HG03460 (cell line): ENCODE data around the gene SLC44A3.
"Not testable (repeated sequence)": the region's sequence is repeated elsewhere in the genome, so short reads cannot be mapped to it uniquely, and the experiment has no call there.

Source experiments
- ATAC-seq: cut with Tn5 transposase; IDR thresholded peaks from one replicate; pipeline ENCODE4 v1.9.1; 2021; ENCODE audit not compliant: unreplicated experiment

SLC44A3 gene

GRCh38 chr1:94928293-94928939 lies 108.3 kb downstream of the SLC44A3 start:
- ATAC-seq = no peak

DNA sequence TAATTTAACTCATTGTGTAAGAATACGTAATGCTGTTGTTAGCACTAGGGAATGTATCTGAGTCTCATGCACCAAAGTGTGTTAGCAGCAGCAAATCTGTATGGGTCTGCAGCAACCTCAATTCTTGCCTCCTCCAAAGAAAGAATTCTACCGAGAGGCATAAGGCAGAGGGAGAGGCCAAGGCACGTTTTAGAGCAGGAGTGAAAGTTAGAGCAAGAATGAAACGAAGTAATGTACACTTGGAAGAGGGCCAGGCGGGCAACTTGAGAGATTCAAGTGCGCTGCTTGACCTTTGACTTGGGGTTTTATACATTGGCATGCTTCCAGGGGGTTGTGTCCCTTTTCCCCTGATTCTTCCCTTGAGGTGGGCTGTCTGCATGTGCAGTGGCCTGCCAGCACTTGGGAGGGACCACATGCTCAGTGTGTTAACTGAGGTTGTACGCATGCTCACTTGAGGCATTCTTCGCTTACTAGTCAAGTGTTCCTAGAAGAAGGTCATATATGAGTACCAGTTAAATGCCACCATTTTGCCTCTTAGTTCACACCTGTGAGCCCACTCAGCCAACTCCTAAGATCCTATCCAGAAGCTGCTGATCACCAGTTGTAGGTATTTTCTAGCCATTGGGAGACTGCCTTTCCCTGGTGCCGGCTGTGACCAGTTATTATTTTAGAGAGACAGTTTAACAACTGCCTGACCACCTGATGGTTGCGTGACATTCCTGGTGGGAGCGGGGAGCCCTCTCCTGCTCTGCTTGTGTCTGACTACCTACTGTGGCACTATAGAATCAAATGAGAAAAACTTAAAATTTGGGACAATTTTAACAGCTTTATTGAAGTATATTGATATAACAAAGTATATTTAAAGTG lies 109.4 kb downstream of the SLC44A3 start:
- no peak for ATAC-seq

GRCh38 chr1:94931254-94931841 lies 111.2 kb downstream of the SLC44A3 start:
- ATAC-seq = no peak

DNA sequence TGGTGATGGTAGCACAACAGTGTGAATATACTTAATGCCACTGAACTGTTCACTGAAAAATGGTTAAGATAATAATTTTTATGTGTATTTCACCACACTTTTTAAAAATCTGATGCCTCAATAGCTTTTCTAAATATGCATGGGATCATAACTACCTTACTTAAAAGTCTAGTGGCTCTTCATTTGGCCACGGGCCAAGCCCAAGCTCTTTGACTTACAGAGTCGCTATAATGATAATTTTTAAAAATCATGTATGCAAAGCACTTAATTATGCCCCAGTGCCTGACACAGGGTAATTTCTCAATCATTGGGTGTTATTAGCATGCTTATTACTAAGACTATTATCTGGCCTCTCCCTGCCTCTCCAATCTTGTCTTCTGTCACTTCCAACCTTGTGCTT lies 114.4 kb downstream of the SLC44A3 start:
- no peak for ATAC-seq

GRCh38 chr1:94935034-94935433 lies 114.9 kb downstream of the SLC44A3 start:
- no peak for ATAC-seq

GRCh38 chr1:94935476-94935875 lies 115.3 kb downstream of the SLC44A3 start:
- no peak for ATAC-seq

DNA sequence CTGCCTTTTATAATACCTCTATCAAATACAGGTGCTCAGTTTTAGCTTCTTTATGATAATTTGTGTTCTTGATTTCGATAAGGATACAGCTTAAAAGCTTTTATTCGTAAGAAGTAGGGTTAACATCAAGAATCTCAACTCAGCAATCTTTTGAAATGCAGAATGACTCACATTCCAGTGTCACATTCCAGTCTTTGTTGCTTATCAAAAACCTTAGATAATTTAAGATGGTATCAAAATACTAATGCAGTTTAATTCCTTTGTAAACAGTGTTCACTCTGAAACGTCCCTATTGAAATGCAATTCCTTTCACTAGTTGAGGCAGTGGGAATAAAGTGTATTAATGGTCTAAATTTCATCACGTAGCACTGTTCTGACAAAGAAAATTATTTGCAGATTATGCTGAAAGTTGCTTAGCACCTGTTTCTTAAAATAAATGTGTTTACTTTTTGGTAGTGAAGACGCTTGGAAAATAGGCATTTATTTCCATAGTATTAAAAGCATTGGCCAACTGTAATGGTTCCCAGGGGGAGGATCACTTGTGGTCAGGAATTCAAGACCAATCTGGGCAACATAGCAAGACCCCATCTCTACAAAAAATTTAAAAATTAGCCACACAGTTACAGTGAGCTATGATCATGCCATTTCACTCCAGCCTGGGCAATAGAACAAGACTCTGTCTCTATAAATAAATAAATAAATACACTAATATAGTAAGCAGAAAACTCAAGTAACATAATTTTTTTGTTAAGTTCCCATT lies 116.9 kb downstream of the SLC44A3 start:
- no peak for ATAC-seq

DNA sequence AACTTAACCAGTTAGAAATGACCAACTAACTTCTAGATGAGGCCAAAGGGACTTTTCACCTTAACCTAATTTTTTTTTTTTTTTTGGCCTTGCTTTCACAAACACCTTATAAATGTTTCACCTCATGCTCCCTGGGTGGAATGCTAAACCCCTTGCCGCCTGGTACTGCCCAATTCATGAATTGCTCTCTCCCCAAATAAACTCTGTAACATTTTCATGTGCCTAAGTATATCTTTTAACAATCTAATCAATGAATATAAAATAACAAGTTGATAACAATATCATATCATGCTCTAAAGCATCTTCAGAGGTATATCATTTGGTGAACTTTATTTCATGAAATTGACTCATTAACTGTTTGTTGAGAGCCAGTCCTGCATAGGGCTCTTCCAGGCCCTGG lies 117.7 kb downstream of the SLC44A3 start:
- ATAC-seq = no peak

DNA sequence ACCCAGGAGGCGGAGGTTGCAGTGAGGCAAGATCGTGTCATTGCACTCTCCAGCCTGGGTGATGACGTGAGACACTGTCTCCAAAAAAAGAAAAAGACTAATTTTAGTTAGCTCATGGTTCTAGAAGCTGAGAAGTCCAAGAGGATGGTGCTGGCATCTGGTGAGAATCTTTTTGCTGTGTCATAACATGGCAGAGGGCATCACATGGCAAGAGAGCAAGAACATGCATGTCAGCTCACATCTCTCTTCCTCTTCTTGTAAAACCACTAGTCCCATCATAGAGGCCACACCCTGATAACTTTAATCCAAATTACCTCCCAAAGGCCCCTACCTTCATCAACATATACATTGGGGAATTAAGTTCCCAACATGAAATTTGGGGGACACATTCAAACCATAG lies 120.6 kb downstream of the SLC44A3 start:
- no peak for ATAC-seq

DNA sequence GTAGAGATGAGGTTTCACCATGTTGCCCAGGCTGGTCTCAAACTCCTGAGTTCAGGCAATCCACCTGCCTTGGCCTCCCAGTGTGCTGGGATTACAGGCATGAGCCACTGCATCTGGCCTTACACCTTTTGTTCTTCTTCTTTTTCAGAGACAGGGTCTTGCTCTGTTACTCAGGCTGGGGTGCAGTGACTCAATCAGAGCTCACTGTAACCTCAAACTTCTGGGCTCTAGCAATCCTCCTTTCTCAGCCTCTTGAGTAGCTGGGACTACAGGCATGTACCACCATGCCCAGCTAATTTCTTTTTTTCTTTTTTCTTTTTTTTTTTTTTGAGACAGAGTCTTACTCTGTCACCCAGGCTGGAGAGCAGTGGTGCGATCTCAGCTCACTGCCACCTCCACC lies 121.3 kb downstream of the SLC44A3 start:
- ATAC-seq = not testable (repeated sequence)

DNA sequence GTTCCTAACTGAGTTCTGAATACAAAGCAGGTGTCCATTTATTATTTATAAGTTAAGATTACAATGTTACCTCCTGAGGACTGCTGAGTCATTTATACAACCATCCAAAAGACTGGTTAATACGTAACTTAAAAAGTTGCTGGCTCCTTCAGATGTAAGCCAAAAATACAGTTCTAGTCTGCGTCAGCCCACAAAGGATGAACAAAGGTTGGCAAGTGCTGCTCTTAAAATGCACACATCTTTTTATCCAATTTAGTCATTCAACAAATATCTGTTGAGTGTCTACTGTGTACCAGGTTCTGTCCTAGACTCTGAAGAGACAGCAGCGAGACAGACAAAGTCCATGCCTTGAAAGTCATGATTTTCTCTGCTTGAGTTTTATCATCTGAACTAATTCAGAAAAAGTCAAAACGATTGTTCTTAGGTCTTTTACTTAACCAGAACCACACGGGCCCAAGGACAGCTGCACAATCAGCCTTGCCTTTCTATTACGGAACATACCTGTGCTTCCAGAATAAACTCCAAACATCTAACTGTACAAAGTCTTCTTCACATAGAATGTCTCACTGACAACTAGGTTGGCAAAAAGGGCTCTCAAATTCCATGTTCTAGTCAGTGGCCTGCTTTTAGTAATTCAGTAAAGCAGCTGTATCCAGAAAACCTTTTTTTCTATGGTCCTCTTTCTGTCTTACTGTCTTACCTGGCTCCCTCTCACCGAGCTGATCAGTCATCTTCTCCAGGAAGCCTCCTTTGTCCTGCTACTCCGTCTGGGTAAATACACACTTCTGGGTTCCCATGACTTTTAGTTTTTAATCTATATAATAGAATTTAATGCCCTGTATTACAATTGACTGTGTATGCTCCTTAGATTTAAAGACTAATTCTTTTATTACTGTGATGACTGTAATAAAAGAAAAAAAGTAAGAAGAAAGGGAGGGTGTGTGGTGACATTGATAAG lies 122.3 kb downstream of the SLC44A3 start:
- ATAC-seq = no peak
